HepG2 (cell line): ENCODE measurements around the gene LITAF. TPM values are rescaled to one million over a fixed set of nuclear protein-coding genes. Genes with fewer than 3 reads are reported as not detected.

ENCODE experiments used
- ATAC-seq: fragments of 200-7000 bp; cut with Tn5 transposase; 3 replicates; pipeline ENCODE4 v1.9.1; 2020; ENCODE audit warnings: mild to moderate bottlenecking, moderate library complexity
- BruUV-seq: library from RNA; stranded (reverse); fragments of 400-500 nt; replicated peaks from 2 replicates; lab custom pipeline; 2021; lab: Mats Ljungman, UMichigan
- CTCF ChIA-PET: fragments of 300-600 bp; formaldehyde crosslinking; extraction: SDS; loops from one replicate; lab custom pipeline; 2021; ENCODE audit warnings: low total read pairs, inconsistent platforms, low intra/inter-chr PET ratio; lab: Yijun Ruan, JAX
- POLR2A ChIA-PET: fragments of 350-600 bp; sonication (Branson Sonifier 250); formaldehyde crosslinking; loops from one replicate; lab custom pipeline; 2020; ENCODE audit warnings: antibody characterized with exemption, inconsistent platforms; lab: Yijun Ruan, JAX
- DNase-seq: peaks from one replicate; pipeline ENCODE4 v3.0.0-alpha.2; 2015; ENCODE audit warnings: low spot score
- FAIRE-seq: peaks from 3 replicates; lab custom pipeline; 2011; peaks lifted over from hg19 to GRCh38; lab: Jason Lieb, UNC
- H2AFZ ChIP-seq: one replicate; pipeline ENCODE4 v1.6.1; 2011; ENCODE audit warnings: low read length, inconsistent platforms
- H3K27ac ChIP-seq: fragments of 300-600 bp; 3 replicates; pipeline ENCODE4 v1.8.0; 2011; ENCODE audit warnings: mixed run types, mild to moderate bottlenecking, mixed read lengths, low read length, inconsistent platforms; ENCODE audit not compliant: insufficient read depth; ENCODE audit errors: extremely low read length
- H3K27me3 ChIP-seq, 2 experiments: fragments of 200-600 bp in 1 of 2; 2 replicates in 1 of 2; 3 replicates in 1 of 2; pipeline versions ENCODE4 v1.6.0 to v1.8.0; 2011; ENCODE audit warnings: low read length in 2 of 2, mild to moderate bottlenecking in 2 of 2, moderate library complexity in 2 of 2, inconsistent platforms in 1 of 2; ENCODE audit not compliant: insufficient read depth in 2 of 2, control insufficient read depth in 1 of 2
- H3K36me3 ChIP-seq, 2 experiments: fragments of 200-600 bp in 1 of 2; replicated peaks in 1 of 2; 2 replicates in 1 of 2; 3 replicates in 1 of 2; pipeline versions ENCODE4 v1.5.1 to v1.8.0; 2011; ENCODE audit warnings: low read length in 2 of 2, inconsistent platforms in 1 of 2; ENCODE audit not compliant: insufficient read depth in 2 of 2, control insufficient read depth in 1 of 2
- H3K4me1 ChIP-seq: 2 replicates; pipeline ENCODE4 v1.5.1; 2012; ENCODE audit warnings: low read length, inconsistent platforms; ENCODE audit not compliant: insufficient read depth
- H3K4me2 ChIP-seq: 2 replicates; pipeline ENCODE4 v1.6.0; 2011; ENCODE audit warnings: low read depth, low read length, inconsistent platforms
- H3K4me3 ChIP-seq, 3 experiments: fragments of 200-600 bp in 1 of 3; sonication (generic), shearing (Covaris generic) in 1 of 3; replicated peaks in 1 of 3; 2 replicates each; pipeline ENCODE4 v1.5.1; 2011 to 2016; ENCODE audit warnings: low read length in 3 of 3, inconsistent platforms in 2 of 3, low read depth in 2 of 3, mild to moderate bottlenecking in 2 of 3, control low read depth in 1 of 3, mixed read lengths in 1 of 3; ENCODE audit not compliant: insufficient read depth in 1 of 3
- H3K79me2 ChIP-seq: one replicate; pipeline ENCODE4 v1.6.1; 2011; ENCODE audit warnings: low read length, inconsistent platforms; ENCODE audit not compliant: insufficient read depth
- H3K9ac ChIP-seq: 2 replicates; pipeline ENCODE4 v1.6.0; 2011; ENCODE audit warnings: mild to moderate bottlenecking, low read depth, low read length, inconsistent platforms; ENCODE audit not compliant: insufficient read depth
- H3K9me3 ChIP-seq: 2 replicates; pipeline ENCODE4 v1.5.1; 2012; ENCODE audit warnings: mild to moderate bottlenecking, low read length
- H4K20me1 ChIP-seq: 2 replicates; pipeline ENCODE4 v1.6.0; 2011; ENCODE audit warnings: inconsistent platforms, mild to moderate bottlenecking, low read length, moderate library complexity; ENCODE audit not compliant: insufficient read depth
- EEA1 ChIP-seq: sonication (generic); formaldehyde crosslinking; IDR thresholded peaks from 2 replicates; pipeline ENCODE4 v1.5.1; 2020; ENCODE audit warnings: mild to moderate bottlenecking, missing genetic modification reagents, borderline replicate concordance
- HMG20B ChIP-seq: conservative IDR thresholded peaks from 2 replicates; pipeline ENCODE4 v1.6.1; 2016; ENCODE audit warnings: missing genetic modification reagents, missing compliant biosample characterization
- SIN3B ChIP-seq: fragments of 150-350 bp; IDR thresholded peaks from 2 replicates; pipeline ENCODE4 v1.6.1; 2014; ENCODE audit warnings: low read length
- SMARCC2 ChIP-seq: fragments of 450-650 bp; IDR thresholded peaks from 2 replicates; pipeline ENCODE4 v1.6.1; 2017; ENCODE audit warnings: antibody characterized with exemption, mild to moderate bottlenecking
- ZNF260 ChIP-seq: sonication (generic); formaldehyde crosslinking; IDR thresholded peaks from 2 replicates; pipeline ENCODE4 v1.4.0; 2020; ENCODE audit warnings: missing genetic modification reagents, low read depth, mild to moderate bottlenecking, borderline replicate concordance
- ZNF605 ChIP-seq: sonication (generic); formaldehyde crosslinking; IDR thresholded peaks from 2 replicates; pipeline ENCODE4 v1.8.0; 2022; ENCODE audit warnings: mild to moderate bottlenecking, missing genetic modification reagents
- ZNF773 ChIP-seq: sonication (generic); formaldehyde crosslinking; IDR thresholded peaks from 2 replicates; pipeline ENCODE4 v1.4.0; 2020; ENCODE audit warnings: missing genetic modification reagents, borderline replicate concordance
- WGBS: methylation state at CpG from one replicate; pipeline ENCODE4 v1.1.6; 2017; ENCODE audit warnings: low lambda C conversion rate; 5-methylcytosine and 5-hydroxymethylcytosine counted together
- in situ Hi-C: cut with HindIII; loops from 2 replicates; pipeline ENCODE4 v1.10.0; 2017; ENCODE audit warnings: low pct_unique_long_range_greater_than_20kb; ENCODE audit not compliant: extremely low pct_ligation_motif_present
- intact Hi-C: fragments of 100-400 bp; cut with micrococcal nuclease; formaldehyde crosslinking; loops from one replicate; pipeline ENCODE4 v1.10.0; 2022; ENCODE audit not compliant: unreplicated experiment
- polyA plus RNA-seq, 8 experiments: library from polyadenylated mRNA; depleted of rRNA in 3 of 8; stranded (reverse) in 7 of 8; unstranded in 1 of 8; fragments of >200 nt; fragmentation: Illumina TruSeq in 4 of 8; extraction: Trizol in 4 of 8; gene quantifications; 2 replicates each; pipeline versions ENCODE4 v1.2.1 to v1.2.3, GENCODE V29; 2011 to 2016; ENCODE audit warnings: low read depth in 4 of 8, missing spikeins in 1 of 8, mixed read lengths in 1 of 8; ENCODE audit not compliant: insufficient read depth in 1 of 8
- total RNA-seq, 5 experiments: library from RNA; depleted of rRNA; stranded (reverse); fragments of >200 nt; fragmentation: Illumina TruSeq; extraction: Trizol; gene quantifications; 2 replicates each; pipeline ENCODE4 v1.2.3, GENCODE V29; 2016; ENCODE audit warnings: low read depth in 1 of 5
- TF ChIP-seq, protein P1 (sequence below): sonication (generic); formaldehyde crosslinking; IDR thresholded peaks from 2 replicates; pipeline ENCODE4 v1.4.0; 2020; ENCODE audit warnings: mild to moderate bottlenecking, missing genetic modification reagents

Gene LITAF
- total and polyA plus RNA-seq, 2 of the 13 experiments (the other 11 are each of a cell fraction or from before 2014, with no cell fraction given): 80.1 to 141 TPM

DNA sequence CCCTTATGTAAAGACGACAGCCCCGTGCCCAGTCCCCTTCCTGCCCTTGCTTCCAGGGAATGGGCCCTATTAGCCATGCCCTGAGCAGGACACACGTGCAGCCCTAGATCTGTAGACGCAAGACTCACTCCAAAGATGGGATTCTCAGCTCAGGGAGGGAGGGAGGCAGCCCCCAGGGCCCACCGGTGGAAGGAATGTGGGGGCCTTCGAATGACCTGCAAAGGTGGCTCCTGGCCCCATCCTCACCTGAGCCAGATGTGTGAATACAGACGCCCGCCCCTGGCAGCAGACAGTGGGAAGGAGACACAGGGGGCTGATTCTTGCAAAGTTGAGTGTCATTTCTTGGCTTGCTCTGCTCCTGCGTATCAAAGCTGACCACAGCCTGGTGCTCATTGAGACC is 47.8 kb downstream of the LITAF start:
- FAIRE-seq: no peak
- Histone ChIP-seq H3K9me3 (no peaks in the 10 kb centered on the region), H3K4me3 (no peak overlapping the region), H3K4me2 (no peak overlapping the region), H3K9ac (no peak overlapping the region), H3K4me1 (peaks cover 25% of the 10 kb centered on the region), H3K27me3 (peaks cover 0 to 2% of the 10 kb centered on the region in 2 experiments; a peak in 2 of 5 replicates), H3K36me3 (no peaks in the 10 kb centered on the region), H2AFZ (no peak overlapping the region), H3K79me2 (no peaks in the 10 kb centered on the region), H3K27ac (no peak overlapping the region), H4K20me1 (no peaks in the 10 kb centered on the region)
- BruUV-seq: no TSS peak
- 72% methylated on average over 9 of the region's 9 CpGs for WGBS
- DNase-seq: no peak
- ChIA-PET POLR2A (no interaction called here), CTCF (no interaction called here)
- TF ChIP-seq, protein P1, sequence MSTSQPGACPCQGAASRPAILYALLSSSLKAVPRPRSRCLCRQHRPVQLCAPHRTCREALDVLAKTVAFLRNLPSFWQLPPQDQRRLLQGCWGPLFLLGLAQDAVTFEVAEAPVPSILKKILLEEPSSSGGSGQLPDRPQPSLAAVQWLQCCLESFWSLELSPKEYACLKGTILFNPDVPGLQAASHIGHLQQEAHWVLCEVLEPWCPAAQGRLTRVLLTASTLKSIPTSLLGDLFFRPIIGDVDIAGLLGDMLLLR: no peak
- TF ChIP-seq EEA1 (CRISPR knock-in tag): no peak
- no peak for TF ChIP-seq ZNF260 (CRISPR knock-in tag)
- no peak for TF ChIP-seq SMARCC2
- no peak for TF ChIP-seq ZNF605
- TF ChIP-seq SIN3B: no peak
- TF ChIP-seq ZNF773: no peak
- in situ Hi-C loops: loop anchor here (10.0 kb wide), 1 partner anchor 276 kb away; no protein-coding TSS in a partner anchor
- intact Hi-C loops: no loop called here
- peak; percentile 14 for ATAC-seq

DNA sequence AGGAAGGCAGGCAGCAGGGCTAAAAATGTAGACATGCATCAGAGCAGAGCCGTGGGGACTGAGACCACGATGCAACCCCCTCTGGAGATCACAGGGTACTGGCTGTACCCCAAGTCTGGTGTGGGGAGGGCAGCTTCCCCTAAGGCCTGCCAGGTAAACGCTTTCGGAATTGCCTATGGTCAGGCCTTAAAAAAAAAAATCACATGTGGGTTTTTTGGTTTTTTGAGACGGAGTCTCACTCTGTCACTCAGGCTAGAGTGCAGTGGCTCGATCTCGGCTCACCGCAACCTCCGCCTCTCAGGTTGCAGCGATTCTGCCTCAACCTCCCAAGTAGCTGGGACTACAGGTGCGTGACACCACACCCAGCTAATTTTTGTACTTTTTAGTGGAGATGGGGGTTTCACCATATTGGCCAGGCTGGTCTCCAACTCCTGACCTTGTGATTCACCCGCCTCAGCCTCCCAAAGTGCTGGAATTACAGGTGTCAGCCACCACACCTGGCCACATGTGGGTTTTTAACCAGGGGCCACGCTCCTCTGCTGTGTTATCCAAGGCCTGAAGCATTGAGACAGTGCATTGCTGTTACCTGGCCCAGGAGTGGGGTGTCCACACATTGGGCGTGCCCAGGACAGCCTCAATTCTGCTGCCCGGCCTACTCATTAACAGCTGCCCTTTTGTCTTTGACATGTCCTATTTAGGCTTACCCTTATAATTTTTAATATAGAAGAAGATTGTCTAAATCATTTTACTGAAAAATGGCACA is 50.4 kb downstream of the LITAF start:
- Histone ChIP-seq H3K36me3 (no peaks in the 10 kb centered on the region), H3K4me1 (peaks cover 25% of the 10 kb centered on the region), H3K9ac (no peak overlapping the region), H3K27me3 (peaks cover 0 to 2% of the 10 kb centered on the region in 2 experiments; a peak in 2 of 5 replicates), H3K4me2 (no peak overlapping the region), H3K9me3 (no peaks in the 10 kb centered on the region), H3K27ac (no peak overlapping the region), H3K4me3 (no peak overlapping the region), H3K79me2 (no peaks in the 10 kb centered on the region), H4K20me1 (no peaks in the 10 kb centered on the region), H2AFZ (no peak overlapping the region)
- FAIRE-seq (no peak), ATAC-seq (no peak), DNase-seq (no peak)
- ChIA-PET POLR2A (no interaction called here), CTCF (no interaction called here)
- intact Hi-C loops (no loop called here), in situ Hi-C loops (loop anchor here (10.0 kb wide), 1 partner anchor 279 kb away; no protein-coding TSS in a partner anchor)
- BruUV-seq: no TSS peak
- 61% methylated on average over 15 of the region's 15 CpGs for WGBS
- TF ChIP-seq HMG20B: no peak
